H9 (cell line): ENCODE measurements around the gene HECW1. TPM values are rescaled to one million over a fixed set of nuclear protein-coding genes. Genes with fewer than 3 reads are reported as not detected.

Experiments used
- DNase-seq: peaks from one replicate; pipeline ENCODE4 v3.0.0-alpha.2; 2017
- H2AFZ ChIP-seq: one replicate; pipeline ENCODE4 v1.6.1; 2013; ENCODE audit warnings: mild to moderate bottlenecking, low read length, control low read depth, moderate library complexity
- H2AK5ac ChIP-seq: 2 replicates; pipeline ENCODE4 v1.6.1; 2013; ENCODE audit warnings: low read length, control low read depth, mixed read lengths; ENCODE audit not compliant: insufficient read length
- H2BK120ac ChIP-seq: one replicate; pipeline ENCODE4 v1.6.1; 2013; ENCODE audit warnings: low read depth, mild to moderate bottlenecking, low read length, control low read depth, inconsistent platforms; ENCODE audit not compliant: poor library complexity, severe bottlenecking
- H2BK12ac ChIP-seq: 2 replicates; pipeline ENCODE4 v1.6.1; 2013; ENCODE audit warnings: low read length, control low read depth, mixed read lengths, low read depth; ENCODE audit not compliant: insufficient read length
- H2BK15ac ChIP-seq: 2 replicates; pipeline ENCODE4 v1.6.1; 2013; ENCODE audit warnings: low read depth, low read length, control low read depth
- H2BK20ac ChIP-seq: one replicate; pipeline ENCODE4 v1.6.1; 2013; ENCODE audit warnings: low read depth, mild to moderate bottlenecking, low read length, control low read depth, inconsistent platforms; ENCODE audit not compliant: poor library complexity, severe bottlenecking
- H2BK5ac ChIP-seq: 2 replicates; pipeline ENCODE4 v1.6.1; 2013; ENCODE audit warnings: low read length, control low read depth, mixed read lengths; ENCODE audit not compliant: insufficient read length
- H3K14ac ChIP-seq: 2 replicates; pipeline ENCODE4 v1.6.1; 2013; ENCODE audit warnings: low read length, control low read depth; ENCODE audit not compliant: insufficient read depth
- H3K18ac ChIP-seq: 2 replicates; pipeline ENCODE4 v1.6.1; 2013; ENCODE audit warnings: low read depth, mild to moderate bottlenecking, mixed read lengths, low read length, control low read depth; ENCODE audit not compliant: insufficient read length
- H3K23ac ChIP-seq: 2 replicates; pipeline ENCODE4 v1.6.1; 2013; ENCODE audit warnings: low read length, control low read depth, mixed read lengths, low read depth; ENCODE audit not compliant: insufficient read length
- H3K23me2 ChIP-seq: 2 replicates; pipeline ENCODE4 v1.6.1; 2013; ENCODE audit warnings: low read depth, mild to moderate bottlenecking, mixed read lengths, low read length, control low read depth; ENCODE audit not compliant: insufficient read length, poor library complexity, severe bottlenecking
- H3K27ac ChIP-seq: 2 replicates; pipeline ENCODE4 v1.5.1; 2013; ENCODE audit warnings: low read length, control low read depth, mixed read lengths, low read depth; ENCODE audit not compliant: insufficient read length
- H3K27me3 ChIP-seq: 2 replicates; pipeline ENCODE4 v1.6.1; 2013; ENCODE audit warnings: low read length, control low read depth, inconsistent platforms; ENCODE audit not compliant: insufficient read depth
- H3K4ac ChIP-seq: 2 replicates; pipeline ENCODE4 v1.6.1; 2013; ENCODE audit warnings: low read depth, mild to moderate bottlenecking, control low read depth, inconsistent platforms, low read length, moderate library complexity
- H3K4me1 ChIP-seq: 2 replicates; pipeline ENCODE4 v1.6.1; 2013; ENCODE audit warnings: low read length, control low read depth, inconsistent platforms; ENCODE audit not compliant: insufficient read depth
- H3K4me2 ChIP-seq: 2 replicates; pipeline ENCODE4 v1.6.1; 2013; ENCODE audit warnings: low read length, control low read depth, mixed read lengths; ENCODE audit not compliant: insufficient read length, insufficient read depth
- H3K56ac ChIP-seq: 2 replicates; pipeline ENCODE4 v1.6.1; 2013; ENCODE audit warnings: low read depth, mild to moderate bottlenecking, mixed read lengths, low read length, control low read depth; ENCODE audit not compliant: insufficient read length
- H3K79me1 ChIP-seq: 2 replicates; pipeline ENCODE4 v1.6.1; 2013; ENCODE audit warnings: low read depth, mild to moderate bottlenecking, moderate library complexity, low read length, control low read depth, inconsistent platforms; ENCODE audit not compliant: insufficient read depth, poor library complexity, severe bottlenecking
- H3K79me2 ChIP-seq: 2 replicates; pipeline ENCODE4 v1.6.1; 2013; ENCODE audit warnings: low read length, control low read depth, inconsistent platforms; ENCODE audit not compliant: insufficient read depth
- H3K9ac ChIP-seq: 2 replicates; pipeline ENCODE4 v1.6.1; 2013; ENCODE audit warnings: low read length, control low read depth, mixed read lengths; ENCODE audit not compliant: insufficient read length; ENCODE audit errors: extremely low read depth
- H3K9me3 ChIP-seq: one replicate; pipeline ENCODE4 v1.6.1; 2013; ENCODE audit warnings: low read depth, low read length, inconsistent platforms; ENCODE audit not compliant: control insufficient read depth
- H3T11ph ChIP-seq: one replicate; pipeline ENCODE4 v1.6.1; 2013; ENCODE audit warnings: mild to moderate bottlenecking, low read length, control low read depth, inconsistent platforms
- H4K20me1 ChIP-seq: one replicate; pipeline ENCODE4 v1.6.1; 2013; ENCODE audit not compliant: control insufficient read depth, insufficient read length, insufficient read depth
- H4K5ac ChIP-seq: 2 replicates; pipeline ENCODE4 v1.6.1; 2013; ENCODE audit warnings: low read depth, mild to moderate bottlenecking, mixed read lengths, low read length, control low read depth; ENCODE audit not compliant: insufficient read length
- H4K8ac ChIP-seq: replicated peaks from 2 replicates; pipeline ENCODE4 v1.6.1; 2013; ENCODE audit warnings: low read length, control low read depth, mixed read lengths, low read depth; ENCODE audit not compliant: insufficient read length
- H4K91ac ChIP-seq: 2 replicates; pipeline ENCODE4 v1.6.1; 2013; ENCODE audit warnings: low read depth, mild to moderate bottlenecking, moderate library complexity, mixed read lengths, low read length, control low read depth; ENCODE audit not compliant: insufficient read length
- H3K27ac Mint-ChIP-seq, 3 experiments: 2 replicates in 2 of 3; 3 replicates in 1 of 3; pipeline ENCODE4 v1.8.0; 2020 to 2021; ENCODE audit warnings: mixed read lengths in 3 of 3, mild to moderate bottlenecking in 1 of 3, moderate library complexity in 1 of 3
- H3K27me3 Mint-ChIP-seq: 2 replicates; pipeline ENCODE4 v1.8.0; 2021; ENCODE audit warnings: low read depth, mild to moderate bottlenecking, moderate library complexity, mixed read lengths
- H3K36me3 Mint-ChIP-seq, 3 experiments: 2 replicates in 2 of 3; 3 replicates in 1 of 3; pipeline ENCODE4 v1.8.0; 2020 to 2021; ENCODE audit warnings: low read depth in 3 of 3, mixed read lengths in 3 of 3; ENCODE audit not compliant: insufficient read depth in 1 of 3
- H3K4me1 Mint-ChIP-seq, 2 experiments: 2 replicates each; pipeline ENCODE4 v1.8.0; 2020; ENCODE audit warnings: mixed read lengths in 2 of 2
- H3K4me3 Mint-ChIP-seq, 2 experiments: 2 replicates in 1 of 2; 3 replicates in 1 of 2; pipeline ENCODE4 v1.8.0; 2020 to 2021; ENCODE audit warnings: mild to moderate bottlenecking in 2 of 2, mixed read lengths in 2 of 2, moderate library complexity in 1 of 2
- H3K9me3 Mint-ChIP-seq, 2 experiments: 2 replicates in 1 of 2; 3 replicates in 1 of 2; pipeline ENCODE4 v1.8.0; 2020; ENCODE audit warnings: mild to moderate bottlenecking in 2 of 2, mixed read lengths in 2 of 2, moderate library complexity in 1 of 2
- CTCF ChIP-seq: fragments of 200-600 bp; sonication (generic); conservative IDR thresholded peaks from 3 replicates; pipeline ENCODE4 v1.8.0; 2021; ENCODE audit warnings: antibody characterized with exemption, mild to moderate bottlenecking
- WGBS: extraction: QIAGEN DNeasy Blood & Tissue Kit; methylation state at CpG from one replicate; pipeline ENCODE4 v1.1.7; 2013; ENCODE audit warnings: missing lambda C conversion rate, low lambda C conversion rate, mixed read lengths; ENCODE audit not compliant: insufficient read length; ENCODE audit errors: extremely low coverage; 5-methylcytosine and 5-hydroxymethylcytosine counted together
- total RNA-seq: library from RNA; stranded (reverse); gene quantifications from 2 replicates; pipeline ENCODE4 v1.2.1, GENCODE V29; 2021

HECW1 gene
- total RNA-seq, 1 experiment from 2014 or later = 5.0 TPM

GRCh38 chr7:43121973-43122372 is 9.5 kb downstream of the HECW1 start:
- peaks cover 7 to 11% of the 10 kb centered on the region in 2 experiments; a peak in 2 of 4 replicates for H3K4me1 Mint-ChIP-seq
- Histone ChIP-seq H2AFZ (no peak overlapping the region), H3K23ac (no peak overlapping the region), H3K79me1 (peaks cover 3% of the 10 kb centered on the region), H3K27ac (no peak overlapping the region), H4K91ac (no peak overlapping the region), H4K5ac (no peak overlapping the region), H2BK12ac (no peak overlapping the region), H3K18ac (no peak overlapping the region), H3K4ac (no peak overlapping the region), H2BK5ac (no peak overlapping the region), H2BK15ac (no peak overlapping the region), H2BK20ac (no peak overlapping the region), H4K8ac (no peak overlapping the region), H3K79me2 (peaks cover 1% of the 10 kb centered on the region; the same call in 1 of the 2 replicates), H2BK120ac (no peak overlapping the region), H3K9me3 (no peaks in the 10 kb centered on the region), H3K4me1 (peaks cover 17% of the 10 kb centered on the region; the same call in 1 of the 2 replicates), H3T11ph (no peak overlapping the region), H3K23me2 (no peaks in the 10 kb centered on the region), H2AK5ac (no peak overlapping the region), H3K14ac (no peak overlapping the region), H3K9ac (no peak overlapping the region), H4K20me1 (no peaks in the 10 kb centered on the region), H3K27me3 (no peaks in the 10 kb centered on the region), H3K4me2 (no peak overlapping the region), H3K56ac (no peak overlapping the region)
- no peak overlapping the region for H3K27ac Mint-ChIP-seq
- no CpG with 5 or more reads among the region's 6 CpGs for WGBS
- H3K9me3 Mint-ChIP-seq = no peaks in the 10 kb centered on the region
- H3K27me3 Mint-ChIP-seq = no peaks in the 10 kb centered on the region
- no peak overlapping the region for H3K4me3 Mint-ChIP-seq
- DNase-seq = no peak
- TF ChIP-seq CTCF = no peak
- H3K36me3 Mint-ChIP-seq = 0 out of 7 replicates have a peak, but pooled peaks cover 0 to 2% (median 0%) of the 10 kb centered on the region in 3 experiments
